GM18909 (cell line): Measurements from ENCODE around the gene CACNA2D4.

ENCODE experiments used
- ATAC-seq: cut with Tn5 transposase; IDR thresholded peaks from one replicate; pipeline ENCODE4 v1.9.1; 2021; ENCODE audit warnings: mild to moderate bottlenecking; ENCODE audit not compliant: unreplicated experiment, poor library complexity

The CACNA2D4 gene

DNA sequence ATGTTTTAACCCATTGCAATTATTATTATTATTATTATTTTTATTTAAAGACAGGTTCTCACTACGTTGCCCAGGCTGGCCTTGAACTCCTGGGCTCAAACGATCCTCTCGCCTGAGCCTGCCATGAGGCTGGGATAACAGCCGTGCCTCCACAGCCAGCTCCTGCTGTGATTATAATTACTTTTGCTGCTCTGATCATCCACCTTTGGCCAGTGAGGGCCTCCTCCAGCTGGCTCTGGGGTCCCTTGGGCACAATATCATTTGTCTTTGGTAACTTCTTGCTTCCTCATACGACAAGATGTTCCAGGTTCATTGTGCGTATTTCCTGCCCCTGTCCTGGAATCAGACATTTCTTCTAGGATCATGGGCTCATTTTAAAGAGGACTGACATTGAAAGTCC lies 69.7 kb downstream of the CACNA2D4 start:
- no peak for ATAC-seq

DNA sequence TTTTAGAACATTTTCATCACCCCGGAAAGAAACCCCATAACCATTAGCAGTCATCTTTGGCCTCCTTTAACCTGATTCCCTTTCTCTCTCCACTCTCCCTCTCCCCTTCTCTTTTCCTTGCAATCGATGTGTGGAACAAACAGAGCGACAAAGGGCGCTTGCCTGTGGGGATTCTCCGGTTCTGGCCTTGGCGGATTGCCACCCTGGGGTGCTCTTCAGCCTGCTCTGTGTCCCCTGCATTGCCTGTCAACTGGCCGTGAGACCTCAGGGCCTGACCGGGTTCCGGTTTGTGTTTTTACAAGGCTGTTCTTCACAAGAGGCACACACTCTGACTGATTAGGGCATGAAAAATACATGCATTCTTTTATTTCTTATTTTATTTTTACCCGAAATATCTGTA lies 70.3 kb downstream of the CACNA2D4 start:
- ATAC-seq: no peak

DNA sequence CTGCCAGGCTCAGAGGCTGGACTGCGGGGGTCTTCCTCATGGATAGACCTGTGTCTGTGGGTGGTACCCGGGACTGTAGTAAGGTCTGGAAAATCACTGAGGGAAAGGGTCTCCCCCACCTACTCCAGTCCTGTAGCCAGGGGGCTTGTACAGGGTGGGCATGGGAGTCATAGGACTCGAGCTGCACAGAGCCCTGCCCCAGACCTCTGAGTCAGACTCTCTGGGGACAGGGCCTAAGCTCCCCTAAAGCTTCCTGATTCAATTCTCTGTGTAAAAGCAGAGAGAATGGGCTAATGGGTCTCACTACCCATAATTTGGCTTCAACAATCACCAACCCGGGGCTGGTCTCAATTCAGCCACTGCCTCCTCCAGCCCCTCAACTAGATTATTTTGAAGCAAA lies 71.0 kb downstream of the CACNA2D4 start:
- no peak for ATAC-seq

DNA sequence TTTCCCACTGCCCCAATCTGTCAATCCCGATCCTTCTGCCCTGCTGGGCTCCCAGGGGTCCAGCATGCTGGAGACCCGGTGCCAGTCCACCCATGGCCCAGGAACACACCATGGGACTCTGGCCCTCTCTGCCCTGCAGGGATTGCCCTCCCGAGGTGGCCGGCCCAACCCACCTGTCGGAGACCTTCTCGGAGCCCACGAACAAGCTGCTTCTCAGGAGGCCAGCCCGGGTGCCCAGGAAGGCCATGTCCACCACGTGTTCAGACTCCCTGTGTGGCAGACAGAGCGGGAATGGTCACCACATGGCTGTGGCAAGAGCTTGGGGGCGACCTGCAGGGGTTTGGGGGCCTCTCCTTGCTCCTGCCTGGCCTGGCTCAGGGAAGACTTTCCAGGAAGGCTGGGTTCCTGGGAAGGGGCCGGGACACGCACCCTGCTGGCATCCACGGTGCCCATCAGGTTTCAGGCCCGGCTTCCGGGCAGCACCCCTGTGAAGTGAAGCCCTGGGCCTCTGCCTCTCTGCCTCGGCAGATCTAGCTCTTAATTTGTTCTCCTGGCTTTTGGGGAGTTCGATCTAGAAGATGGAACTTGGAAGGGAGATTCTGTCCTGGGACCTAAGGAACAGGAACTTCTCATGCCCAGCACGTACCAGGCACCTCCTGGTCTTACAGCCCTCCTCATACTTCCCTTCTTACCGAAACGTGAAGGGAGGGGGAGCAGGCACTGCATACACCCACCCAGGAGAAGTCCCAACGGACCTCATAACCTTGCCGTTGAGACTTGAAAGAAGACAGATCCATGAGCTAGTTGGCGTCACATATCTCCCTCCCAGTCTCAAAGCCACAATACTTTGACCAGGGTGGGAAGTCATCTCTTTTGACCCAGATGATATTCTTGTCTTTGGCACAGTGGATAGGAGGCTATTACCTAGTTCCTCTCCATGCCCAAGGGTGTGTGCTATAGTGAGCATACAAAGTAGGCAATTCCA lies 71.7 kb downstream of the CACNA2D4 start:
- no peak for ATAC-seq

DNA sequence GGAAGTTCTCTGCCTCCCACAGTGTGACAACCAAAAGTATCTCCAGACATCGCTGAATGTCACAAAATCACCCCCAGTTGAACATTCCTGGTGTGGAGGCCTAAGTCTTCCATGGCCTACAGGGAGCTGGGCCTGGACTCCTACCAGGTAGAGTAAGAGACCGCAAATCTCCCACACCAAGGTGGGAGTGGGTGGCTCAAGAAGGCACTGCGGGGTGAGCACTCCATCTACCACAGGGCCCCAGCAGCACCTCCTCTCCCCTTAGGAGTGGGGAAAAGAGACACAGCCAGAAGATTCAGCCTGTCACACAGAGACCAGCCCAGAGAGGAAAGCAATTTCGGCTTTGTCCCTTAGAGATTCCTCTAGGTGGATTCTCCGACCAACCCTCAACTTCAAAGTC lies 72.6 kb downstream of the CACNA2D4 start:
- no peak for ATAC-seq

DNA sequence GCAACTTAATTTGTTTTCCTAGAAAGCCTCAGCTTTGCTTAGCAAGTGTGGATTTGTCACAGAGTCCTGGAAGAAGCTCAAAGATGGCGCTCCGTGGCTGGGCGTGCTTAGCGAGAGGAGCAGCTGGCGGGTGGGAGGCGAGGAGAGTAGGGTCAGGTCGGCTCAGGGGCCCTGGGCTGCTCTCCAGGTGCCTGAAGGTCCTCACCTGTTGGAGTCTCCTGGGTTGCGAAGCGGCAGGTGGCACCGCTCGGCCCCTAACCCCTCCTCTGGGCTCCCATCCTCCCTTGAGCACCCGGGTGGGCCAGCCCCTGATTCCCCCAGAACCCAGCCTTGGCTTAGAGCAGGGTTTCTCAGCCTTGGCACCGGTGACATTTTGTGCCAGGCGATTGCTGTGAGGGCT lies 73.0 kb downstream of the CACNA2D4 start:
- ATAC-seq: no peak

DNA sequence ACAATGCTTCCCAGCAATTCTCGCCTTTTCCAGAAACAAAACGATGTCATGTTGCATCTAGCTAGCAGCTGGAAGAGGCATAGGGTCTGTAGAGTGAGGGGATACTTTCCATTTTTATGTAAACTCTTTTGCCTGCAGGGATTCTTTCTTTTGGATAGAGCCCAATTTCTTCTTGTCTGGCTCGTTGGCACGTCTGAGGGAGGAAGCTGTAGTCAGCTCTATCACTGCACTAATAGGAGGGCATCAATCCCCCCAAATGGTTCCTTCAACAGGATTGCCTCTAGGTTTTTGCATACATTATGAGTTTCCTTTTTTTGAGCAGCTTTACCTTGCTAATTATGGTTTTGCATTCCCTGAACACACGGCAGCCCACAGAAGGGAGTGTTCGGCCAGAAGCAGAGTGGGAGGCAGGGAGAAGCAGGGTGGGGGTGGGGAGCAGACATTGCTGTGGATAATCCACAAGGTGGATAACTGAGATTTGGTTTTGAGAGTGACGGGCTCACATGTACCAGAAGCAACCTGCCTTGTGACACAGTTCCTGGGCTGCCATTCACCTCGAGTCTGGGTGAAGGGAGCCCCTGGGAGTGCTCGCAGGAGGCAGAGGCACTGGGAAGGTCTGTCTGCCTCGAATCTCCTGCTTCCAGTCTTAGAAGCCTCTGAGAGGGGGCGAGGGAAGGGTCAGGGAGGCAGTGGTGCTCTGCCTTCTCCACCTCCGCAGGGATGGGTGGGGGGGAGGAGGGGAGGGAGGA lies 73.6 kb downstream of the CACNA2D4 start:
- ATAC-seq: no peak

DNA sequence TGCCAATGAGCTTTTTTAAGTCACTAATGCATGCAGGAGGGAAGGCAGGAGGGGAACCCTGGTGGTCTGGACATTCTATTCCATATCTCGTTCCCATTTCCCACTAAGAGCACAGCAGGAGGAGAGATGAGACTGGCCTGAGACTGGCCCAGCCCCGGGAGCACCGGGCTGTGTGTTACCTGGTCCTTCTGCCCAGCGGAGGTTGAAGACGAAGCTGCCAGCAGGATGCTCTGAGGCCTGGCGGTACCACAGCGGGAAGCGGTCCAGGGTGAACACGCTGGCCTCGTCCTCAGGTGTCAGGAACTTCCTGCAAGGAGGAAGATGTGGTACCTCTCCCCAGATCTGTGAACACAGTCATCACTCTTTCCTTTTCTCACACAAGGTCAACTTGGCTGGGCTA lies 74.2 kb downstream of the CACNA2D4 start:
- no peak for ATAC-seq

DNA sequence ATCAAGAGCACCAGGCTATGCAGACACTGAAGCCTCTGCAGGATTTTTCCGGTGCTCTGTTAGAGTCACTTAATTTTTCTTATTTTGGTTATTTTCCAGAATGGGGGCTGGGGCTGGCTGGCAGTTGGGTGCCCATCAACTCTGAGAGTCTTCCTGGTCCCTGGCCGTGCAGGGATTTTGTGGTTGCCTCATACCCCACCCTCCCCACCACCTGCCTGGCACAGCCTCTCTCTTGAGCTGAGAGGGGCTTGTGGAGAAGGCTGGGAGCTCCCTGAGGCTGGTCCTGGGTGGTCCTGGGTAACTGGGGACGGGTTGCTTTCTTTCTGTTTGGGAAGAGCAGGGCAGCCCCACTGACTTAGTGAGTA lies 74.8 kb downstream of the CACNA2D4 start:
- no peak for ATAC-seq

DNA sequence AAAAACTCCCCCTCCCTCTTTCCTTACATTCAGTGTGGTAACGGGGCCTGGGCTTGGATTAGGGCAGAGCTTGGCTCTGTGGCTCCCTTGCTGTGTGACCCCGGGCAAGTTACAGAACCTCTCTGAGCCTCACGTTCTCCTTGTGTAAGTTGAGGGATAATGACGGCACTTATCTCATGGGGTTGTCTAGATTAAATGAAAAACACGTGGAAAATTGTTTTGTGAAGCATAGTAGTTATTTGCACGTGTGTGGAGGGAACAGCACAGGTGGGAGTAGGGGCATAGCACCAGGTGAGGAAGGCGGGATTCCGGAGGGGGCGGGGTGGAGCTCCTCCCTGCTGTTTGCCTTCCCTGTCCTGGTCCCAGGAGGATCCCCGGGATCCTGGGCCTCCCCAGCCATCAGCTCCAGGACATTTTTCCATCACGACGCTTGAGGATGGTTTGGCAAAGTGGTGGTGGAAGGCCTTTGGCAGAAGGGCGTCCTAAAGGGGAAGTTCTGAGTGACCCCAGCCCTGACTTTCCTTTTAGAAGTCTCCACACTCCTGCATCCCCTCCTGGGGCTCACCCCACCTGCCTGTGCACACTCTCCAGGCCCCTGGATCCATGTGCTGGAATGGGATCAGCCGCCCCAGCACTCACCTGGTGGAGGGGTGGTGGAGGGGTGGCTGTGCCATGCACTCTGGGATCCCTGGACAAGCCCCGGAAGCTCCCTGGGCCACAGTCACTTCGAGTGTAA lies 75.4 kb downstream of the CACNA2D4 start:
- no peak for ATAC-seq

DNA sequence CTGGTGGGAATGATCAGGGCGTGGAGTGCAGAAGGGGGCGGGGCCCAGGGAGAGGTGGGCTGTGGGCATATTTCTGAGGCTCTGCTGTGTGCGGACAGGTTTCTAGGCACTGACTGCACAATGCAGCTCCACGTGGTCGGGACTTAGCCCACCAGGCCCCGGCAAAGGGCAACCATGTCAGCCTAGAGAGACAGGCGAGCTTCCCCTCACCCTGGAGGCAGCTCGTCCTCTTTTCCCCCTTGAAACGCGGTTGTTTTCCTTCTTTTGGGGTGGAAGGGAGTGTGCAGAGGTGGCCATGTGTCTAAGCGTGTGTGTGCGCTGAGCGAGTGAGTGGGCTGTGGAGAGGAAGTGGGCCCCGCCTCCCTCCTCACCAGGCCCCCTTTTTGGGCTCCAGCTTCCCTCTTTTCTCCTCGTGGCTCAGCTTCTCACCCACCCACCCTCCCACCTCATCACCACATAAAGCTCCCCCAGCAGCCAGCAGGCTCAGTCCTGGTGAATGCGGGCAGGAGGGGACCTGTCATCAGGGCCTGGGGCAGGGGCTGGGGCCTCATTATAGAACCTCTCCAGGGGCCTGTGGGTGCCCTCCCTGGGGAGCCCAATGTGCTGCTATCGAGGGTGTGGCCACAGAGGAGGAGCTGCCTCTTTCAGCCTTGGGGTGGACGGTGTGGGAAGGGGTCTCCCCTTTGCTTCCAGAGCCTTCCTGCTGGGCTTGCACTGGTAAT lies 76.1 kb downstream of the CACNA2D4 start:
- no peak for ATAC-seq

DNA sequence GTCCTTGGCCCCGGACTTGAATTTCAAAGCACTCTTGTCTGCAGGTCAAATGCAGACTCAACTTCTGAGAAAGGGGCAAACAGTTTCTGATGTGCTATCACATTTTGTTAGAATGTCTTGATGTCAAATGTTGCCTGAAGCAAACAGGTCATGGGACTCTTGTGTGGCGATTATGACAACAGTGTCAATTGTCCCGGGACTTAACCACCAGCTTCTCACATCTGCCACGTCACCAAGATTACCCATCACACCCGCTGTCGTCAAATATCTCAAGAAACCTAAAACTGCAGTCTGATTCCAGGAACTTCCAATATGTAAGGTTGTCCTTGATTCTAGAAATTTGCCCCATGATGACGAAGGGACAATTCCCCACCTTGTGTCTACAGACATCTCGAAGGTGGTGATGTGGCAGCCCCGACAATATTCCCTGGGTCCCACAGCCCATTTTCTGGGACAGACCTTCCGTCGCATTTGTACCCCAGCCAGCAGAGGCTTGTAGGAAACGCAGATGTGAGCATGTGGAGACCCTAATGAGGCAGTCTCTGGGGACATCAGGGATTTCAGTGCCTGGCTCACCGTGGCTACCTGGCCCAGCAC lies 76.8 kb downstream of the CACNA2D4 start:
- no peak for ATAC-seq

DNA sequence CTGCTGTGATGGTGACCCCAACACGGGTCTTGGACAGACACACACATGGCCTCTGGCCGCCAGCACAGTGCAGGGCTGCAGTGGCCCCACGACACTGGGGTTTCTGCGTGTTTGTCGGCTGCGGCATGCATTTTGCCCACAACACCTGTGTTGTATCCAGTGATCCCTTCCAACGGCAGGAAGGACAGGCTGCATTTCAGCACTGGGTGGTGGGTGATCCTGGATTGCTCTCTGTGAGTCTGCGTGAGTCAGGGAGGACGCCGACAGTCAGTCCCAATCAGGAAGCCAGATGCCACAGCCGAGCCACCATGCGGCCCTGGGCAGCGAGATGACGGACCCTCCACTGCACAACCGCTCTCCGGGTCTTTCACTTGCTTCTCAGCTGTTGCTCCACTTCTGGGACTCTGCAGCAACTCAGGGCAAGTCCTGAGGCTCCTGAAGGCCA lies 77.4 kb downstream of the CACNA2D4 start:
- ATAC-seq: no peak

DNA sequence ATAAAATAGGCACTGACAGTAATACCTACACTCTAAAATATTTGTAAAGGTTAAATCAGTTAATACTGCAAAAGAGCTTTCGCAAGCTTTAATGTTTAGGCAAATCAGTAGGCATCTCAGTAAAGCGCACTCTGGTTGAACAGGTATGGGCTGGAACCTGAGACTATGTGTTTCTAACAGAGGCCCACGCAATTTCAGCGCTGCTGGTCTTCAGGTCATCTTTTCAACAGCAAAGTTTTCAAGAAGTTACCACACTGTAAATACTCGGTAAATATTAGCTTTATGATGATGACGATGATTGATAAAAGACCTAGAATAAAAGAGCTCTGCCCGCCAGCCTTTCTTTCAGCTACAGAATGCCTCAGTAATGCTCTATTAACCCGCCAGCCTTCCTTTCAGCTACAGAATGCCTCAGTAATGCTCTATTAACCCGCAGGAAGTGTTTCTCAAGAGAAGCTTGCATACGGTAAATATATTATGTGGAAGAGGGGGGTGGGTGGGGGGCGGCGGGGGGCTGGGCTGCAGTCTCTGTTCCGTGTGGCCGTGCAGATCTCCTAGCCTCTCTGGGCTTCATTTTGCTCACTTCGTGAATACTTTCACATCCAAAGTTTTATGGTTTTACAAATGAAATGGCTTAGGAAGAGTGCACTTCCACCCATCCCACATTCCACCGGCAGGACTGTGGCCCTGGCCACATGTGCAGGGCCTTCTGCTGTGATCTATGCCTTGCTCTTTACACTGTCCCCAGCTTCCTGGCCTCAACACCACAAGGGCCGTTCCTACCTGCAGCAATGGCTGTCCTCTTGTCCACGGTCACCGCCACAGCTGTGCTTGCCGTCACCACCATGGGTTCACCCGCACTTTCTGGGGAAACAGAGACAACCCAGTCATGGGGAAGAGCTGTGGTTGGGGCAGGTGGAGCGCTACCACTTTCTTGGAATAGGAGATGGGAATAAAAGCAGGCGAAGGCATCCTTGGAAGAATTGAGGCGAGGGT lies 78.2 kb downstream of the CACNA2D4 start:
- ATAC-seq: no peak

DNA sequence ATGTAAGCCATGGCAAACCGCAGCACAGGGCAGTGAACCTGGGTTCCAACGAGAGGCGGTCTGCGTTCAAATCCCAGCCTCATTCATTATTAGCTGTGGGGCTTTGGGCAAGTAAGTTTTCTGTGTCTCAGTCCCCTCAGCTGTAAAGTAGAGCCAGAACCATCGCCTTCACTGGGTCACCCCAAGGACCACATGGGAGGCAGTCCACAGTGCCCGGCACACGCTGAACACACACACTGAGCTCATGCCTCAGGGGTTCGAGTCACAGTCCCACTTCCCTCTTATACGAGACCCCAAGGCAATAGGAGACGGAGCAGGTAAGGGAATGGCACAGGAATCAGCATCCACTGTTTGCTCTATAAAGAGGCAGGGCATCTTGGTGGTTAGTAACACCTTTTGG lies 79.0 kb downstream of the CACNA2D4 start:
- no peak for ATAC-seq

DNA sequence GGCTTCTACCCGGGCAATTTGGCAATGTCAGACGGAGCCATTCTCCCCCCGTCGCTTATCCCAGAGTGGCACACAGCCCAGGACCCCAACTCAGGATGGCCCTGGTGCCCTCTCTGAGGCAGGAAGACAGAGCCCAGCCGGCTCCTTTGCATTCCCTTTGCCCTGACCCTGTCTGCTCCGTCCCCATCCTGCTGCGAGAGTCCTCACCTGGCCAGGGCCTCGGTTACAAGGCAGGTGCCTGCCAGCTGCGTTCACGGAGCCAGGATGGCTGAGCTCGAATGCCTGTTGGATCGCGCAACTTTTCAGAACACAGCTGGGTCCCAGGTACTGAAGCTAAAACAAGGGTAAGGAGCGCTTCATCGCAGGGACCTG lies 79.5 kb downstream of the CACNA2D4 start:
- ATAC-seq: no peak

DNA sequence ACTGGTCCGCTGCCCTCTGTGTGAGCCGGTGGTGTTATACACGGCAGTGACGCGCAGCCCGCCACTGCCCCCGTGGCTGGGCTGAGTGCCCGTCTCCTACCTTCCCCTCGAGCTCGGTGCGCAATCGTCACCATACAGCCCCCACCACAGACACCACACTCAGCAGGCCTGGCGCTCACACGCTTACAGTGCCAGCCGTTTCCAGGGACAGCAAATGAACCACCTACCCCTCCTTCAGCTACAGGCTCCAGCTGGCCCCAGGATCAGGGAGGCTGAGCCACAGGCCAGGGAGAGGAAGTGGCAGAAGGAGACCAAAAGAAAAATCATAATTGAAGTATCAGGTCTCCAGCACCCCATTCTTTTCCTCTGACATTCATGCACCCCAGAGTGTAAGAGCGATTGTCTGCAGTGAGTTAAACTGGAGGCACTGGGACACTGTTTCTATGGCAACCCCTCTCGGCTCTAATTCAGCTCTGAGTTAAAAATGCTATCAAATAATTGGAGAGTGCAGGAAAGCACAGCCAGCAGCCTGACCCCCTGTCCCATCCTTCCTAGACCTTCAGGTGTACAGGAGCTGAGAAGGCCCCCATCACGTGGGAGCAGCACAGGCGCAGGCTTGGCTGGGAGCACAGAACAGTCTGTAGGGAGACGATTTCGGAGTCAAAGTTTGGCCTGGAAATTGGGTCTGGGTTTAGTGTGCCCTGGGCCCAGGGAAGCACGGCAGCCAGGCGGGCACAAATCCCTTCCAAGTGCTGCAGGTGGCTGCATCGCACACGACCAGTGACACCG lies 80.1 kb downstream of the CACNA2D4 start:
- no peak for ATAC-seq
